ENCODE measurements around the gene PKN1.
"Not testable (repeated sequence)": the region's sequence is repeated elsewhere in the genome, so short reads cannot be mapped to it uniquely, and the experiment has no call there.

Gene PKN1

DNA sequence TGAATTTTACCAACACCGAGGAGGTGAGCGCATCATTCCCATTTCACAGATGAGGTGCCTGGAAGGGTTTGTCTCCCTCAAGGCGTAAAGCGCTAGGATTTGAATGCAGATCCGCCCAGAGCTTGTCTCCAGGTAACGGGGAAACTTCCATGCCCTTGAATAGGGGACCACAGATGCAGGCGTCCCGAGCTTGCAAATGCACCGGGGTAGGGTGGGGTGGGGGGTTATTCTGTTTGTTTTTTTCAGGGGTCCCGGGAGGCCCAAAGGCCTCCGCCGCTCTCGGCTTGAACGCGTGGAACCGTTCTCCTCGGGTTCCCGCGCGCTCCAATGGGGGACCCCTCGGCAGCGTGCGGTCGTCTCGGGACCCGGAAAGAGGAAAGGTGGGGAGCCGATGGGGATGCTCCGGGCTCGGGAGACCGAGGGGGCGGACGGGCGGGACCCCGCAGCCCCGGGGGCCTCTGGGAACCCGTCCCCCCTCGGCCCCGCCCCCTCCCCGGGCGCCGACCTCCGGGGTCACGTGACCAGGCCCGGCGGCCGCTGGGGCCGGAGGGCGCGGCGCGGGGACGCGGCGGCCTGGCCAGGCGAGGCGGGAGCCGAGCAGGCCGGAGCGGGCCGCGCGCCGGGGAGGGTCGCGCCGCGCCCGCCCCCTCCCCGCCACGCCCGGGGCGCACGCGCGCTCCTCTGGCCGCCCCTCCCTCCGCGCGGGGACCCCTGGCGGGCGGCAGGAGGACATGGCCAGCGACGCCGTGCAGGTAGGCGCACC, at the start of gene PKN1:
Gene PKN1 (plus strand): TSS at position 516 of the 763 bp plus-strand sequence. CDS start 216 bp downstream, at position 732.
- DNase-seq = peak; percentile 41 to 56

DNA sequence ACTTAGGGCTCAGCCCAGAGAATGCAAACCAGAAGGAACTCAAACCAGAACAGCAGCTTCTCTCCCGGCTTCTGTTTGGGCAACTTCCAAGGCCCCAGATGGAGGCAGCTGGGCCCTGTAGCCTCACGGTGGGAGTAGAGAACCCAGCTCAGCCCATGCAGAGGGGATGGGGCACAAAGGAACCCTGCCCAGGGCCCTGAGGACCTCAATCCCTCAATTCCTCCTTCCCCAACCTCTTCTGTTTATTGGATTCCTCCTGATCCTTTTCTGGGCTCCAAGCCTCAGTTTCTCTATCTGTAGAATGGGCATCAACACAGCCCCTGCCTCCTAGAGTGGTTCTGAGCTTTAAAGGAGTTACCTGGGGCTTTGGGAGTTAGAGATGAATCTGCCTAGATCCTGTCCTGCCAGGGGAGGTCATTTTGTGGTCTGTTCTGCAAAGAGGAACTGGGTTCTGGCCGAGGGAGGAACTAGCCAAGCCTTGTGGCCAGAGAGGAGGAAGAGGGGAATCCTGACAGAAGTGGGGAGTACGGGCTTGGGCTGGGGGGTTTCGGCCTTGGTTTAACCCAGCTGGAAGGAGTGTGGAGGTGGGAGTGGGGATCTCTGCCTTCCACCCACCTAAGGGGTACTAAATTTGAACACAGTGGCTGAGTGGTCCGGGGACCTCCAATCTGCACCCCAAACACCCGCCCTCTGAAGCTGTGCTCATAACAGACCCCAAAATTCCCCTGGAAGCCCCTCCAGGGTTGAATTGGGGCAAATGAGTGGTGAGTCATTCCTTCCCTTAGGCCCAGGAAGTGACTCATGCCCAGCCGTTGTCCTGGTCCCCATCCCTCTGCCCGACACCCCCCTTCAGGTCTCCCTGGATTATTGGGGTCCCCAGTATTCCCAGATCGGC, 49.2 kb upstream of the PKN1 start:
- DNase-seq = peak; percentile 53 to 67

DNA sequence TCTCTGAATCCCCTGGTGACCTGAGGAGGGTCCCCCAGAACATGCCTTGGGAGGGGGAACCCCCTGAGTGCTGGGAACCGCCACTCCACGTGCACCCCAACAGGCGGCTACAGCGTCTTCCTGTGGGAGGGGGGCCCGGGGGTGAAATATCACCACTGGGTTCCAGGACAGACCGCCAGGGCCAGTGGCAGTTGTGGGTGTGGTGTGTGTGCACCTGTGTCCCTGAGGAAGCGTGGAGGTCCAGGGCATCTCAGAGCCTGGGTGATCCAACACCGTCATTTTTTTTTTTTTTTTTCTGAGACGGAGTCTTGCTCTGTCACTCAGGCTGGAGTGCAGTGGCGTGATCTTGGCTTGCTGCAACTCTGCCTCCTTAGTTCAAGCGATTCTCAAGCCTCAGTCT, 47.6 kb upstream of the PKN1 start:
- no peak for DNase-seq

DNA sequence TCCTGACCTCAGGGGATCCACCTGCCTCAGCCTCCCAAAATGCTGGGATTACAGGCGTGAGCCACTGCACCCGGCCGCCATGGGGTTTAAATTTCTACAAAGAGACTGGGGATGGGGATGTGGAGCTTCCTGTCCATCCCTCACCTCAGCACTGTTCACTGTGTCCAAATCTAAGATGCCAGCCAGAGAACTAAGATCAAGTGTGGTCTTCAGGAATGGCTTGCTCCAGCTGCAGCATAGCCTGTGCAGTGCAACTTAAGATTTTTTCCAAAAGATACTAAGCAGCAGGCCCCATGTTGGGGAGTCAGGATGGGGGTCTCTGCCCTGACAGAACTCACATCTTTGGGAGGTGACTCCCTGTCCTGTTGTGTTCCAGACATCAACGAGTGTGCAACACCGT, 42.6 kb upstream of the PKN1 start:
- DNase-seq = no peak

DNA sequence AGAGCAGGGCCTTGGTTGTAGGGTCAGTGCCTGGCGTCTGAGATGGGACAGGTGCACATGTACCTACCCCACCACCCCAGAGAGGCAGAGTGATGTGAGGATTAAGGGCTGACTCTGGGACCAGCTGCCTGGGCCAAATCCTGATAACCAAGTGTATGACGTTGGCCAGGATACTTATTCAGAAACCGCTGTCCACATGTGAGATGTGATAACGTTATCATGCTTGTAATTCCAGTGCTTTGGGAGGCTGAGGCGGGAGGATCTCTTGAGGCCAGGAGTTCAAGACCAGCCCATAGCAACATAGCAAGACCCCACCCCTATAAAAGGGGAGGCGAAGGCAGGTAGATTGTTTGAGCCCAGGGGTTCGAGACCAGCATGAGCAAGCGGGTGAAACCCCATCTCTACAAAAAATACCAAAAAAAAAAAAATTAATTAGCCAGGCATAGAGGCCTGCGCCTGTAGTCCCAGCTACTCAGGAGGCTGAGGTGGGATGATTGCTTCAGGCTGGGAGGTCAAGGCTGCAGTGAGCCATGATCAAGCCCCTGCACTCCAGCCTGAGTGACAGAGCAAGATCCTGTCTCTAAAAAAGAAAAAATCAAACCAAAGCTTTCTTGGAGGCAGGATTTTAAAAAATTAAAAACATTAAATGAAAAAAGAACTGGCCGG, 41.8 kb upstream of the PKN1 start:
- DNase-seq = no peak

DNA sequence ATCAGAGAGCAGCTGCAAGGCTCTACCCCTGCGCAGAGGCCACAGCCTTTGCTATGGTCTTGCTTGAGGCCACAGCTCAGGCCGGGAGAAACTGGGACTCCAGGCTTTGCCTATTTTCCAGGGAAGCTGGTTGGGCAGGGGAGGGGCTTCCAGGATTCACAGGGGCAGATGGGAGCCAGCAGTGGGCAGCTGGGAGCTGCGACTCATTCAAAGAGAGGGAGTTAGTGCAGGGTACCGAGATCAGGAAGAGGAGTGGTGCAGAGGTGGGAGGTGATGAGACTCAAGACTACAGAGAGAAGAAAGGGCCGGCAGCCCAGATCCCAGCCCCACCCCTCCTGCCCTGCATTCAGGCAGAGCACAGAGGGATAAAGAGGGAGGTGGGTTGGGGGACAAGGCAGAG, 39.8 kb upstream of the PKN1 start:
- no peak for DNase-seq

DNA sequence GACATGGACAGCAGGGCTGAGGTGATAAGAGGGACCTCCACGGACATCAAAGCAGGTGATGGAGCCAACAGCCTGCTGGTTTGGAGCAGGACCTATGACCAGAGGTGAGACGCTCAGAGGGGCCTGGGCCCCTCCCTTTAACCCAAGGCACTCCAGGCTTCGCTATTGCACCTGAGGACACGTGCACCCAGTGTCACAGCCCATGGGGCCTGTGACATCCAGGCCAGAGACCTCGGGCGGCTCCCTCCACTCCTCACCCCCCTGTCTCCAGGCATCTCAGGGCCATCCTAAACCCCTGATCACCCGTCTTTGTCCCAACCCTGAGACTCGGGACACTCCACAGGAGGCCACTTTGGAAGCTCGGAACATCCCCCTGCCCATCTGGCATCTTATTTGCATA, 38.9 kb upstream of the PKN1 start:
- DNase-seq = no peak

DNA sequence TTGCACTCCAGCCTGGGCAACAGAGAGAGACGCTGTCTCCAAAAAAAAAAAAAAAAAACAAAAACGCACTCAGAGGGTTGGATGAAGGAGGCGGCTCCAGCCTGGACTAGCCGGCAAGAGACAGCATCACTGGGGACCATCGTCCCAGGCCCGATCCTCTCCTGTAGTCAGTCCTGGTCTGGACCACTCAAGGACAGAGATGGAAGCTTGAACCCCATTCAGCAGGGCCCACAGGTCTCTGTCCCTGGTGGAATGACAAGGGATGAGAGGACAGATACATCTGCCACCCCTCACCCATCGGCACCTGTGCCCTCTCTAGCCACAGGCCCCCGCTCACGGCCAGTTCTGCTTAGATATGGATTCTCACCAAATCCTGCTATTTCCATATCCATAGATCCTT, 37.8 kb upstream of the PKN1 start:
- DNase-seq = no peak

DNA sequence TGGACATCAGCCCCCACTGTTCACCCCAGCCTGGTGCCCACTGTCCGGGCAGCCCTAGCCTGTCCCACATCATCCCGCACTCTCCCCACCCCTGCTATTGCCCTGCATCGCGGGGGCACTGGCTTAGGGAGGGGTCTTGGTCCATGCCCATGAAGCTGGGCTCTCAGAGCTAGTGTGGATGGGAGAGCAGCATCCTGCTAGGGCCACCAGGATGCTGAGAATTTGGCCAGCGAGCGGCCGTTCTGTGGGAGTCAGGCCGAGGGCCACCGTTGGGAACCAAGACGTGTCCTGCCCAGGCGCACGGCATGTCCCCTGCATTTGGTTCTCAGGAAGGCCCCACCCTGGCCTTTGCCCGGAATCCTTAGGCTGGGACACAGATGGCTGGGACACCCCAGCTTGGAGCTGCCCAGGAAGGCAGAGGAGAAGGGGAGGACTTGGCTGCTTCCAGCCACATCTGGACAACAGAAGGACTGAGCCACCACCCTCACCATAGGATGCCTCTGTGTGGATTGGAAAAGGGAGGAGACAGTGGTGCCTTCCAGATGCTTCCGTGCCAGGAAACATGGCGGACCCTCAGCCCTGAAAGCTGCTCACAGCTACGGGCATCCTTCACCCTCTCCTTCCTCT, 37.3 kb upstream of the PKN1 start:
- no peak for DNase-seq

DNA sequence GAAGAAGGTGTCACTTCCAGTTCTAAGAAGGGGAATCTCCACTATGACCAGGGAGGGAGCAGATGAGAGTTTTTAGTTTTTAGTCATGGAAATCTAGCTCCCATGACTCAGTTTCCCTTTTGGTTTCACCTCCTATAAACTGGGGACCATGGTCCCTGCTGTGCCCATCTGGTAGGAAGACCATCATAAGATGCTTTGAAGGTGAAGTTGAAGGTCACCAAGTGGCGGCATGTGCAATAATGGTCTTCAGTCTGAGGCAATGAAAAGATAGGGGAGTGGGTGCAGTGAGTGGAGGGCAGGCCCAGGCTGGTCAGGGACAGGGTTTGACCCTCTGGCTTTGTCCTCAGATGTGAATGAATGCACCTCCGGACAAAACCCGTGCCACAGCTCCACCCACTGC, 36.4 kb upstream of the PKN1 start:
- DNase-seq = not testable (repeated sequence)

DNA sequence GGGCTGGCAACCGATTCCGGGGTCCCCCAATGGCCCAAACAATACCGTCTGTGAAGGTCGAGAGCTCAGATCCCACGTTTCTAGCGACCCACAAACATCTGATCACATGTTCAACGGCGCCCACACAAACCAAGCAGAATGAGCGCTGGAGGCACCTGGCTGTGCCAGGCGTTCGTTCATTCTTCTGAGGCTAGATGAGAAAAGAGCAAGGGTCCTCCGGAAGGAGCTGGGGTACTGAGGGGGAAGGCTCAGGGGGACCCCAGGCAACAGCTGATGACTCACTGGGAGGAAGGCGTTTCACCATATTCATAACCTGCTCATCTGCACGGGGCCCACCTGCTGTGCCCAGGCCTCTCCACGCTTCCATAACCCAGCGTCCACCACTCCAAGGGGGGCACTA, 35.9 kb upstream of the PKN1 start:
- DNase-seq = not testable (repeated sequence)

DNA sequence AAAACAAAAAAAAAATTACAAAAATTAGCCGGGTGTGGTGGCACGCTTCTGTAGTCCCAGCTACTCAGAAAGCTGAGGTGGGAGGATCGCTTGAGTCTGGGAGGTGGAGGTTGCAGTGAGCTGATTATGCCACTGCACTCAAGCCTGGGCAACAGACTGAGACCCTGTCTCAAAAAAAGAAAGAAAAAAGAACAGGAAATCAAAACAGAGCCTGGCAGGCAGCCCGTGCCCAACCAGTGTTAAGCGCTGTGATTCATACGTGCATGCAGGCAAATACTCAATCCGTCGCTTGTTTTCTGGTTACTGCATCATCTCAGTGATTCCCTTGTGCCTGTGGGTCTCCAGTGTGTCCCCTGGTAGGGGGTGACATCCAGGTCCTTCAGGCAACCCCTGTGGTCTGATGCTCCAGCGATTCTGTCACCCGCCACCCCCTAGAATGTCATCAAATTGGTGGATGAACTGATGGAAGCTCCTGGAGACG, 32.1 kb upstream of the PKN1 start:
- DNase-seq = no peak

DNA sequence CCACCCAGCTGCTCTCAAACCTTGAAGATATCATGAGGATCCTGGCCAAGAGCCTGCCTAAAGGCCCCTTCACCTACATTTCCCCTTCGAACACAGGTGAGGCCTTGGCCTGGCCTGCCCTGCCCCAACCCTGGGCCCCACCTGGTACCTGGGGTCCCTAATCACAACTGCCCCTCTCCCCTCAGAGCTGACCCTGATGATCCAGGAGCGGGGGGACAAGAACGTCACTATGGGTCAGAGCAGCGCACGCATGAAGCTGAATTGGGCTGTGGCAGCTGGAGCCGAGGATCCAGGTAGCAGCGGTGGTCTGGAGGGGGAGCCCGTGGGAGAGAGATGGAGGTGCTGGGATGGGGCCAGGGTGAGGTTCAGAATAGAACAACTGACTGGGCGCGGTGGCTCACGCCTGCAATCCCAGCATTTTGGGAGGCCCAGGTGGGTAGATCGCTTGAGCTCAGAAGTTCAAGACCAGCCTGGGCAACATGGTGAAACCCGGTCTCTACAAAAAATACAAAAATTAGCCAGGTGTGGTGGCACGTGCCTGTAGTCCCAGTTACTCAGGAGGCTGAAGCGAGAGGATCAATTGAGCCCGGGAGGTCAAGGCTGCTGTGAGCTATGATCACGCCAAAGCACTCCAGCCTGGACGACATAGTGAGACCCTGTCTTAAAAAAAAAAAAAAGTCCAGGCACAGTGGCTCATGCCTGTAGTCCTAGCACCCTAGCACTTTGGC, 31.5 kb upstream of the PKN1 start:
- no peak for DNase-seq

DNA sequence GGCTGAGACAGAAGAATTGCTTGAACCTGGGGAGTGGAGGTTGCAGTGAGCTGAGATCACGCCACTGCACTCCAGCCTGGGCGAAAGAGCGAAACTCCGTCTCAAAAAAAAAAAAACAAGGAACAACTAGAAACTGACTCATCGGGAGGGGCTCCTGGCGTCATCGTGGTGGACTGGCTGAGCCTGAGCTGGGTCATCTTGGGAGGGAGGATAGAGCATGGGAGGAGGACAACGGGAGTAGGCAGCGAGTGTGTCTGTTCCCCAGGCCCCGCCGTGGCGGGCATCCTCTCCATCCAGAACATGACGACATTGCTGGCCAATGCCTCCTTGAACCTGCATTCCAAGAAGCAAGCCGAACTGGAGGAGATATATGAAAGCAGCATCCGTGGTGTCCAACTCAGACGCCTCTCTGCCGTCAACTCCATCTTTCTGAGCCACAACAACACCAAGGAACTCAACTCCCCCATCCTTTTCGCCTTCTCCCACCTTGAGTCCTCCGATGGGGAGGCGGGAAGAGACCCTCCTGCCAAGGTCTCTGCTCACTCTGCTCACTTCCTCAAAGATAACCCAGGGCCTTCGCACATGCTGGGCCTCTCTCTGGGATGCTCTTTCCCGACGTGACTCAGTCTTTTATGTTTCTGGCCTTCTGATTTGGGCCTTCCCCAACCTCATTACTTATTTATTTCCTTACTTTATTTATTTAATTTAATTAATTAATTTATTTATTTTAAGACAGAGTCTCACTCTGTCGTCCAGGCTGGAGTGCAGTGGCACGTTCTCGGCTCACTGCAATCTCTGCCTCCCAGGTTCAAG, 30.6 kb upstream of the PKN1 start:
- no peak for DNase-seq

DNA sequence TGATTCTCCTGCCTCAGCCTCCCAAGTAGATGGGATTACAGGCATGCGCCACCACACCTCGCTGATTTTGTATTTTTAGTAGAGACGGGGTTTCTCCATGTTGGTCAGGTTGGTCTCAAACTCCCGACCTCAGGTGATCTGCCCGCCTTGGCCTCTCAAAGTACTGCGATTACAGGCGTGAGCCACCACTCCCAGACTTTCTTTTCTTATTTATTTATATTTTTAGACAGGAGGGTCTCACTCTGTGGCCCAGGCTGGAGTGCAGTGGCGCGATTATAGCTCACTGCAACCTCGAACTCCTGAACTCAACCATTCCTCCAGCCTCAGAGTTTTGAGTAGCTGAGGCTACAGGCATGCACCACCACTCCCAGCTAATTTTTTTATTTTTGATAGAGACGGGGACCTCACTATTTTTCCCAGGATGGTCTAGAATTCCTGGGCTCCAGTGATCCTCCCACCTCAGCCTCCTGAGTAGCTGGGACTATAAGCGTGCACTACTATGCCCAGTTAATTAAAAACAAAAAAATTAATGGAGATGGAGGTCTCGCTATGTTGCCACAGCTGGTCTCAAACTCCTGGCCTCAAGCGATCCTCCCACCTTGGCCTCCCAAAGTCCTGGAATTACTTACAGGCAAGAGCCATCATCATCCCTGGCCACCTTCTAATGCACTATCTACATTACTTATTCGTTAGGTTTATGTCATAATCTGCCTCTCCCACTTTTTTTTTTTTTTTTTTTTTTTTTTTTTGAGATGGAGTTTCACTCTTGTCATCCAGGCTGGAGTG, 29.8 kb upstream of the PKN1 start:
- DNase-seq = not testable (repeated sequence)

DNA sequence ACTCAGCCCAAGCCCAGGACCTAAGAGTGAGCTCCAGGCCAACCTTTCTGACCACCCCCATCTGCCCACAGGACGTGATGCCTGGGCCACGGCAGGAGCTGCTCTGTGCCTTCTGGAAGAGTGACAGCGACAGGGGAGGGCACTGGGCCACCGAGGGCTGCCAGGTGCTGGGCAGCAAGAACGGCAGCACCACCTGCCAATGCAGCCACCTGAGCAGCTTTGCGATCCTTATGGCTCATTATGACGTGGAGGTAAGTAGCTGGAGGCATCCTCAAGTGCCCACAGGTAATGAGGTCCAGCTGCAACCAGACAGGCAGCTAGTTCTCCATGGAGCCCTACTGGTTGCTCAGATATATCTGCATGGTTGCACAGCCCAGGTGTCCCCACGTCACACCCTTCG, 28.8 kb upstream of the PKN1 start:
- no peak for DNase-seq

DNA sequence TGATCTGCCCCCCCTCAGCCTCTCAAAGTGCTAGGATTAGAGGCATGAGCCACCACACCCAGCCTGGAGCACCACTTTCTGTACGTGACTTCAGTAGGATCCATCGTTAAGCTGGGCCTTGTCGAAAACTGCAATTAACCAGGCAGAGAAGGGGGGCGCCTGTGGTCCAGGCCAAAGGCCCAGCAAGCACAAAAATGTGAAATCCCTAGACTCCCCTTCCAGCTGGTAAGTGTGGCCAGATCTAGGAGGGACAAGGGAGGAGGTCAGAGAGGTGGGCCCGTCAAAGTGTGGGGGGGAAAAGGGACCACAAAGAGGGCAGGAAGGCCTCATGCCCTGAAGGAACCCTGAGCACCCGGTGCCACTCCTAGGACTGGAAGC, 27.7 kb upstream of the PKN1 start:
- DNase-seq = no peak

DNA sequence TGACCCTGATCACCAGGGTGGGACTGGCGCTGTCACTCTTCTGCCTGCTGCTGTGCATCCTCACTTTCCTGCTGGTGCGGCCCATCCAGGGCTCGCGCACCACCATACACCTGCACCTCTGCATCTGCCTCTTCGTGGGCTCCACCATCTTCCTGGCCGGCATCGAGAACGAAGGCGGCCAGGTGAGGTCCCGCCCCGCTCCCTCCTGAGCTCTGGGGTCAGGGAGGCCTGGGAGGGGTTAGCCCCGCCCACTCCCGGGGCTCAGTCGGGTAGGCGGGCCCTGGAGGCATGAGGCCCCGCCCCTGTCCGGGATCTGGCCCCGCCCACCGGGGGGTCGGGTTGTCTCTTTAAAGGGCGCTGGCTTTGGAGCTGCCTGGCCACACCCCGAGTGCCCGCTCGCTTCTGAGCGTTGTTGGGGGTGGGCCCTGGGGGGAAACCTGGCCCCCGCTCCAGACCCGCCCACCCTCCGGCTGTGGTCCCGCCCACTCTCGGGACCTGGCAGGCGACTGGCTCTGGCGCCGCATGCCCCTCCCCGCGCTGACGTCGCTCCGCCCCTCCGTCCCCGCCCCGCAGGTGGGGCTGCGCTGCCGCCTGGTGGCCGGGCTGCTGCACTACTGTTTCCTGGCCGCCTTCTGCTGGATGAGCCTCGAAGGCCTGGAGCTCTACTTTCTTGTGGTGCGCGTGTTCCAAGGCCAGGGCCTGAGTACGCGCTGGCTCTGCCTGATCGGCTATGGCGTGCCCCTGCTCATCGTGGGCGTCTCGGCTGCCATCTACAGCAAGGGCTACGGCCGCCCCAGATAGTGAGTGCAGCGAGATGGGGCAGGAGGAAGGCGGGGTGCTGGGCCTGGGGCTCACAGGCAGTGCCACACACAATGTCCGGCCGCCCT, 27.1 kb upstream of the PKN1 start:
- DNase-seq = peak; percentile 86

DNA sequence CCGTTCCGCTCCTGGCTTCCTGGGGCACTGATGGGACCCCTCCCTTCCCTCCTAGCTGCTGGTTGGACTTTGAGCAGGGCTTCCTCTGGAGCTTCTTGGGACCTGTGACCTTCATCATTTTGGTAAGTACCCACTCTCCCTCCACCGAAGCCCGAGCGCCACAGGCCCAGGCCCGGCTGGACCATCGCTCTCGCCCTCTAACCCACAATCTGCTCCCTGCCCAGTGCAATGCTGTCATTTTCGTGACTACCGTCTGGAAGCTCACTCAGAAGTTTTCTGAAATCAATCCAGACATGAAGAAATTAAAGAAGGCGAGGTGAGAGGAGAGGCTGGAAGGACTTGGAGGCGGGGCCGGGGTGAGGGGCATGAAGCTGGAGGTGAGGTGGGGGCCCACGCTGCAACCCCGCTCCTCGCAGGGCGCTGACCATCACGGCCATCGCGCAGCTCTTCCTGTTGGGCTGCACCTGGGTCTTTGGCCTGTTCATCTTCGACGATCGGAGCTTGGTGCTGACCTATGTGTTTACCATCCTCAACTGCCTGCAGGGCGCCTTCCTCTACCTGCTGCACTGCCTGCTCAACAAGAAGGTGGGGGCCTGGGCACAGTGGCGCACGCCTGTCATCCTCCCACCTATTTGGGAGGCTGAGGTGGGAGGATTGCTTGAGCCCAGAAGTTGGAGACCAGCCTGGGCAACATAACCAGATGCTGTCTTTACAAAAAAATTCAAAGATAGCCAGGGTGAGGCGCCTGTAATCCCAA, 26.3 kb upstream of the PKN1 start:
- DNase-seq = no peak
